HuH-7.5 (cell line): ENCODE data around the gene AUTS2.

Experiments used
- DNase-seq: peaks from one replicate; pipeline ENCODE4 v3.0.0; 2011; ENCODE audit warnings: low spot score

Gene AUTS2

DNA sequence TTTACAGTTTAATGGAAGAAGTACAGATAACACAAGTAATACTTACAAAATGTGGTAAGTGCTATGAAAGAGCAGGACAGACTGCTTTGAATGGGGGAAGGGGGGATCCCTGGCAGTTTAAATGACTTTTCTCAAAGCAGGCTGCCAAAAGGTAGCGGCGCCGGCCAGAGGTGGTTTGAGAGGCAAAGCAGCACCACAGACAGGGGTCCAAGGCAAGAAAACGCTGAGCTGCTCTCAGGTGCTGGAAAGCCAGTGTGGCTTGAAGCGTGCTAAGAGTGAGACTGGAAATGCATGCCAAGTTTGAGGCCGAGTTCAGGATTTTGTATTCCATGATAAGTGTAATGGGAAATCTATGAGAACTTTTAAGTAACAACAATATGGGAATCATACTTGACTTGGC lies 437.7 kb downstream of the AUTS2 start:
- no peak for DNase-seq

DNA sequence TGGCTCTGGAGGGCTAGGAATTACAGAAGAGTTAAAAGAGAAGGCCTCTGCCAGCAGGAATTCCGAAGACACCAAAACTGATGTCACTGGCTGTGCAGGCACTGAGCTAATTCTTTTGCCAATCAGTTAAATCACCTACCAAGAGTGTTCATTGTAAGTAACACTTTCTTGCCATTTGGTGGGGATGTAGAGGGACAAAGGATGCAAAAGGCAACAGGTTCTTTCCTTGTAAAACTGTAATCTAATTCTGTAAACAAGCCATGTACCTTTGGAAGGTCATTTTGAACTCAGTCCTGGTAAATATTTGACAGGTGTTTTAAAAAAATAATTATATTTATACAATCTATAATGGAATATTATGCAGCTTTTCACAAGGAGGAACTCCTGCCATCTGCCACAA lies 438.4 kb downstream of the AUTS2 start:
- no peak for DNase-seq

DNA sequence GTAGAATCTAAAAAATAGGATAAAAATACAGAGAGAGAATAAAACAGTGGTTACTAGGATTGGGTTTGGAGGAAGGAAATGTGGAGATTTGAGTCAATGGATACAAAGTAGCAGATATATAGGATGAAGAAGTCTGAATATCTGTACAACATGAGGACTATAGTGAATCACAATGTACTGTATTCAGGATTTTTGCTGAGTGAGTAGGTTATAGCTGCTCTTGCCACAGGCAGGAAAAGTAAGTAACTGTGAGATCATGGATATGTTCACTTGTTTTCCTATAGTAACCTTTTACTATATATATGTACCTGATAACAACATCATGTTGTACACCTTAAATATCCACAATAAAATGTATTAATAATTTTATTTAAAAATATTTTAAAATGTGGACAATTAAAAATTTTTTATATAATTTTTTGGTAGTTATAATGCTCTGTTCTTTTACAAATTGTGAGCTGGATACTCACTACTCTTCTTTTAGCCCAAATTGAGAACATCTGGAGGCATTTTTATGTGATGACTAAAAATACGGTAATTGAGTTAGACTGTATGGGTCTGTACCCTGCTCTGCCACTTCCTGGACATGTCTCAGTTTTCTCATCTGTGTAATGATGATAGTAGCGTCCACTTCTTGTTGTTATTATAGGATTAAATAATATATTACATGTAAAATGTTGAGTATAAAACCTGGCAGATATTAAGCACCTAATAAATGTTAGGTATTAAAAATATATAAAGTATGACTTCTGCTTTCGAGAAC lies 439.1 kb downstream of the AUTS2 start:
- no peak for DNase-seq

DNA sequence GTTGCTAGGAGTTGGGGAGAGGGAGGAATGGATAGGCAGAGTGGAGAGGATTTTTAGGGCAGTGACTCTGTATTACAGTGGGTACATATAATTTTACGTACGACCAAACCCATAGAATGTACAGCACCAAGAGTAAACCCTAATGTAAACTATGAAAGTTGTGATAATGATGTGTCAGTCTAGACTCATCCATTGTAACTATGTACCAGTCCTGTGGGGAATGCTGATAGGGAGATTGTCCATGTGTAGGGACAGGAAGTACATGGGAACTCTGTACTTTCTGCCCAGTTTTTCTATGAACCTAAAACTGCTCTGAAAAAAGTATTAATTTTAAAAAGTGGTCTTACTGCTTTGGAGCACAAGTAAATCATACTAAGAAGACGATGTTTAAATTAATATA lies 441.8 kb downstream of the AUTS2 start:
- DNase-seq: no peak

DNA sequence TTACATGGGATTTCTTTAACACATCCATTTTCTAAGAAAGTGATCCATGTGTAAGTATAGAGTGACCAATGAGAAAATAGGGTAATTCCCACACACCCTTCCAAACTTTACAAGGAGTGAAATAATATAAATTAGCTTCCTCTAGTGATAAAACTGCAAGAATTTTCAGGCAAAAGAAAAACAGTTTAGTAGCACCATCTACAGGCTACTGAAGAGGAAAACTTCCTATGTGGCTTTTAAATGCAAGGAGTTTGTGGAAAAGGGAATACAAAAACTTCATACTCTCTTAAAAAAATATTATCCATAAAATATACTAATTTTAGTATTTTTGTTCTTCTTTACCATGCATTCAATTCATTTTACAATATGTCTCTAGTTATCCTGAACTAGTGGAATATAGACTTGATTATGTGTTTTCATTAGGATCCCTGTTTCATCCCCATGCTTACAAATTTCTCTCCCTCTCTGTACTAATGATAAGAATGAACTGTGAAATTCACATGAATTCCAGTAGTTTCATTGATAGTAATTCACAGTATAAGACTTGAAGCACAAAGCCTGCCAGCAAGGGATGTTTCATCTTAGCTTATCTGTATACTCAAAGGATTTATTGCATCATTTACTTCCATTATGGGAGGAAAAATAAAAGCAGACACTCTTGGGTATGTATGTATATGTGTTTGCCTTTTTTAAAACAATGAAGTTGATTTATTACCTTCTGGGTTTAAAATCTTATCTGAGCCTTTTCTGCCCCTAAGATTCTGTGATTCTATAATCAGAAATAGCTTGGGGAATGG lies 442.9 kb downstream of the AUTS2 start:
- DNase-seq: no peak

DNA sequence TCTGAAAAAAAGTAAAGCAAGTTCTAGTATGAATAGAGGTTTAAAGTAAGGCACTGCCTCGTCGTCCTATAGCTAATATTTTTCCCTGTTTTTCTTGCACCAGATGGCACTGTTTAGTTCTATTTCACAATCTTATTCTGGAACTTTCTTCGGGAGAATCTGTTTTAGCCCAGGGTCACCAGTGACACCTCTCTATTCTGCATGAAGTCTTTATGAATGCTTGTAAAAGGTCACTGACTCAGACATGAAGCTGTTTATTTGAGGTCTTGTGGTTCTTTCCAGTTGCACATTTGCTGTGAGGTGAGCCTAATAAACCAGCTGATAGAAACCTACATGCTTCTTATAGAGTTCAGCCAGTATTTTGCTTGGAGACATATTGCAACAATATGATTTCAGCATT lies 444.3 kb downstream of the AUTS2 start:
- no peak for DNase-seq

DNA sequence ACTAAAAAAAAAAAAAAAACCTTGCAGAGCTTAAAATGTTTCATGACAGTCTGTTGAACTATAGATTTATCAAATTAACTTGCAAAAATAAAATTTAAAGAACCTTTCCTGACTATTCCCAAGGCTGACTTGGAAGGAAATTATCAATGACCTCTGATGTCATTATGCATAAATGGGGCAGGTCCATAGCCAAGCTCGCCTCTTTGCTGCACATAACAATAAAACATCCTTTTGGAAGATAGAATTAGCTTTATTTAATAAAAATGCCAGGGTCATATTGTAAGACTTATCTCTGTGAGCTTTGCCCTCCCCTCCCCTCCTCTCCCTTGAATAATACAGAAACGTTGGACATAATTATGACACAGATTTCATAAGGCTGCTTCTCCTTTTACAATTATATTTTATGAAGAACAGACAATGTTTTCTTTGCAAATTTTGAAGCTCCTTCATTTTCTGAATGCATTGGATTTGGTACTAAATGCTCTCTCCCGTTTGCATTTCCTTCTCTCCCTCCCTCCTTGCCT lies 444.8 kb downstream of the AUTS2 start:
- DNase-seq: no peak

DNA sequence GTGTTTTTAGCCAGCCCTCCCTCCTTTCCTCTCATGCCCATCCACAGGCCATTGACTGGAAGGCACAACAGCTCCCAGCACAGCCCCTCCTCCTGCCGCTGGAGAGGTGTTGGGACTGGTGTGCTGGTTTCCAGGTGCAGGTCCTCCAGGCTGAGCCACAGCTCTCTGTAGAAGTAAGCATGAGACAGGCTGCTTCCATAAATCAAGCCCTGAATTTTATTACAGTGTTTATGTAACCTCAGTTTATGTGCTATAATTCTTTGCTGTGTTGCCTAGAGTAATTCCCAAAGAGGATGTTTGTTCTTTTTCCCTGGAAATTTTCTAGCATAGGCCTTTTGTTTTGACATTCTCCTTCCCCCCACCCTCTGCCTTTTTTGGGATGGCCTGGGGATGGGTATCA lies 445.8 kb downstream of the AUTS2 start:
- no peak for DNase-seq

DNA sequence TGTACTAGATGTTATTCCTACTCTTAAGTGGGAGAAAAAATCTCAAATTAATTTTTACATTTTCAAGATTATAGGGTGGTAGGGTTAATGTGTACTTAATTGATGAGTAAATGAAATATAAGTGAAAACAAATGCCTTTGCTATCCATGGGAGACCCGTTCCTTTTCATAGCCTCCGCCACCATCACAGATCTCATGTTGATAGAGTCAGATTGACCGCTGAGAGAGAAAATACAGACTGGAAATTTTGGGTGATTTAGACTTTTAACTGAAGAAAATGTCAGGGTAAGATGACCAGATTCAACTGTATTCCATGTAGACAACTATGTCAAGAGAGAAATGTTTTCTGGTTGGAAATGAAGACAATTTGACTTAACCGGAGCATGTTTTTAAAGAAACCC lies 446.2 kb downstream of the AUTS2 start:
- no peak for DNase-seq

DNA sequence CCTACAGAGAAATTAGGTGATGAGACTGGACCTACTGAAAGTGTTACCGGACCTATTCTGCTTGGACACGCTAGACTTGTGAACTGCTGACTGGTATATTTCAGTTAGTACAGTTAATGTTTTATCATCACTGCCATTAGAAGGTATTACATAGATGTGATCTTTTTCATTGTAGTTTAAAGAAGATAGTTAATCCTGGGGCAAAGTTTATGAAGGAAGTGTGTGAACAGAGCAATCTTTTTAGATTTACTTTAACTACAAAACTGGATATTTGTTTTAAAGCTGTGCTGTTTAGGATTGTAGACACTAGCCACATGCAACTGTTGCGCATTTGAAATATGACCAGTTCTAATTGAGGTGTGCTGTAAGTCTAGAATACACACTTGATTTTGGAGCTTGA lies 446.7 kb downstream of the AUTS2 start:
- DNase-seq: no peak

DNA sequence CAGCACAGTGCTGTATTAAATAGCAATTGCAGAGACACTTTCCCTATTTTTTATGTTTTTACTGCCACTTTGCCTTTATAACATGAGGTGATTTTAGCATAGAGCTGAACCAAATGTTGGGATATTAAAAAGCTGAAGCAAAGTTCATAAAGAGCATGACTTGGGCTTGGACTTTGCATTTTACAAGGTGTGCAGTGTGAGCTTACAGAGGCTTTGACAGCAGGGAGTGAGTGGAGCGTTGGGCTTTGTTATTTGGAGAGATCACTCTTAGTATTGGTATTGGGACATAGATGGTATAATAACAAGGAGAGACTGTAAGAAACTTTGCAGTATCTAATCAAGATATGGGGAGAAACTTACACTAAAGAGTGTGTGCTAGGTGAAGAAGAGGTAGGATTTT lies 449.1 kb downstream of the AUTS2 start:
- no peak for DNase-seq

DNA sequence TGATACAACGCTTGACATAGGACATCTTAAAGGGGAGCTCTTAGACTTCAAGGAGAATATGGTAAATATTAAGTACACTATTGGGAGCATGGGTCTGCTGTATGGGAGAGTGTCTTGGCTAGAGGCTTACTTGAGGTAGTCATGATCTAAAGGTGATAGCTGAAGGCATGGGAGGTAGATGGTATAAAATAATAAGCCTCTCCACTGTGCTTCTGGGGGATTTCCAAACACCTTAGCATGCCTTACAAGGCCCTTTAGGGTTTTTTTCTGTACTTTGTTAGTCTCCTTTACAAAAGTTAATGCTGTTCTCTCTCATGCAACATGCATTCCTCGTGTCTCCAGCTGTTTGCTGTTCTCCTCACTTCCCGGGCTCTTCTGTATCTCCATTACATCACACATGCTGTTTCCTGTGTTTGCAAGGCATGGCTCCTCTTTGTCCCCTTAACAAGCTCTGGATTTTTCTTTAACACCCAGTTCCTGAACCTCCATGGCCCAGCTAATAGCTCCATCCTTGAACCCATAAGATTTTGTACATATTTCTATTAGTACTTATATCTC lies 449.7 kb downstream of the AUTS2 start:
- DNase-seq: no peak

DNA sequence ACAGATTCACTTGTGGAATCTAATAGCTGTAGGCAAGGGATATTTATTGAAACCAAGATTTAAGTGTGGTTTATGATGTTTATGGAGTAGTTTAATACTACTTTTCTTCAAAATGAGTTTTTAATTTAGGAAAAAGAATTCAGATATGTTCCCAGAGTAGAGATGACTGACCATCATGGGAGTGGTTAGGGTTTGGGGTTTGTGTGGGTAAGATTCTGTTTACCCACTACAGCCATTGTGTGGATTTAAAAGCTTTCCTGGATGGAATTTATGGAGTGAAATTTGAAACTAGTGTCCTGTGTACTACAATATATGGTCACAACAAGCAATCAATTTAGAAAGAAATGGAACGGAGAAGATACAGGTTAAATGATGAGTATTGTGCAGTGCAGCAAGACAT lies 453.5 kb downstream of the AUTS2 start:
- DNase-seq: no peak

DNA sequence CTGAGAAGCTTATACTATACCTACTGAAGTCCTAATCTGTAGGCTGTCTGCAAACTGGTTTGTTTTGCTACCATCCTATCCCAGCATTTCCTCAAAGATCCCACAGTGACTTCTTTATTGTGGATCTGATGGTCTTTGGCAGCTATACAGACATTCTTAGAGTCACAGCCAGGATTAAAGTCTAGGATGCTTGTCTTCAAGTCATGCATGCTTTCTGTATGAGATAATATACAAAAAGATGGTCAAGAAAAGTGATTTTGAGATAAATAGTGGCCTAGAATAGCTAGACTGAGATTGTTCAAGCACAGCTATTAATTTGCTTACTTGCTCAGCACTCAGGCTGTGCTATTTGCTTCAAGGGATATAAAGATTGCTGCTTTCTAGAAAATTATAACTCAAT lies 454.4 kb downstream of the AUTS2 start:
- no peak for DNase-seq

DNA sequence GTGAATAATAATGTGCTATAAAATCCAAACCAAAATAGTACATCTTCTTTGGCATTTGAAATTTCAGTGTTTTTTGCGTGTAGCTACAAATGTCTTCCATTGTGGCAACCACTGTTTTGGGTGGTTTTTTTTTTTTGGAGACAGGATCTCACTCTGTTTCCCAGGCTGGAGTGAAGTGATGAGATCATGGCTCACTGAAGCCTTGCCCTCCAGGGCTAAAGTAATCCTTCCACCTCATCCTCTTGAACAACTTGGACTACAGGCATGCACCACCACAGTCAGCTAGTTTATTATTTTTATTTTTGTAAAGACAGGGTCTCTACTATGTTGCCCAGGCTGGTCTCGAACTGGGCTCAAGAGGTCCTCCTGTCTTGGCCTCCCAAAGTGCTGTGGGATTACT lies 455.1 kb downstream of the AUTS2 start:
- DNase-seq: no peak

DNA sequence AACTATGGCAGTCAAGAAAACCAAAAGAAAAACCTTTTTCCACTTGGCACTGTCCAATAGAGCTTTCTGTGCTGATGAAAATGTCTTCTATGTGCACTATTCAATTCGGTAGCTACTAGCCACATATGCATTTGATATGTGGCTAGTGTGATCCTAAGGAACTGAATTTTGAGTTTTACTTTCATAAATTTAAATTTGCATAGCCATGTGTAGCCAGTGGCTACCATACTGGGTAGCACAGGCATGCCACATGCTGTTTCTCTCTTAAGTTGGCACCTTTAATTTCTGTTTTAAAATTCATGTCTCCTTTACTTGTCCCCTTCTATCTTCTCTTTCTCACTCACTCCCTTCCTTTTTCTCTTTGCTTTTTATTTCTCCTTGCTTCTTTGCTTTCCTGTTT lies 455.7 kb downstream of the AUTS2 start:
- DNase-seq: no peak

DNA sequence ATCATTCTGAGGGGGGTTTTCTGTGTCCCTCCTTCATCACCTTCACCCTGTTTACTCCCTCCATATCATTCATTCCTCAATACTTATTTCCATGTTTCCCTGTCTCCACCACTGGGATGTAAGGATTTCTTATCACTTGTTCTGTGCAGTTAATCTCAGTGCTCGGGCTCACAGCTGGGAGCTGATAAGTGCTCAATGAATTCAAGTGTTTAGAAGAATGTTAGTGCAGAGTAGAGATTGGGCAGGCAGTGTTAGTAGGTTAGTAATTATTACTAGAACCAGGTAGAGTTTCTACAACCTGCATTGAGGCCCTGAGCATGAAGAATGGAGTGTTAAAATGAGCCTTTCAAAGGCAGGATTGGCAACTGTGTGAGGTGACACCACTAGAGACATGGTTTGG lies 458.1 kb downstream of the AUTS2 start:
- no peak for DNase-seq

DNA sequence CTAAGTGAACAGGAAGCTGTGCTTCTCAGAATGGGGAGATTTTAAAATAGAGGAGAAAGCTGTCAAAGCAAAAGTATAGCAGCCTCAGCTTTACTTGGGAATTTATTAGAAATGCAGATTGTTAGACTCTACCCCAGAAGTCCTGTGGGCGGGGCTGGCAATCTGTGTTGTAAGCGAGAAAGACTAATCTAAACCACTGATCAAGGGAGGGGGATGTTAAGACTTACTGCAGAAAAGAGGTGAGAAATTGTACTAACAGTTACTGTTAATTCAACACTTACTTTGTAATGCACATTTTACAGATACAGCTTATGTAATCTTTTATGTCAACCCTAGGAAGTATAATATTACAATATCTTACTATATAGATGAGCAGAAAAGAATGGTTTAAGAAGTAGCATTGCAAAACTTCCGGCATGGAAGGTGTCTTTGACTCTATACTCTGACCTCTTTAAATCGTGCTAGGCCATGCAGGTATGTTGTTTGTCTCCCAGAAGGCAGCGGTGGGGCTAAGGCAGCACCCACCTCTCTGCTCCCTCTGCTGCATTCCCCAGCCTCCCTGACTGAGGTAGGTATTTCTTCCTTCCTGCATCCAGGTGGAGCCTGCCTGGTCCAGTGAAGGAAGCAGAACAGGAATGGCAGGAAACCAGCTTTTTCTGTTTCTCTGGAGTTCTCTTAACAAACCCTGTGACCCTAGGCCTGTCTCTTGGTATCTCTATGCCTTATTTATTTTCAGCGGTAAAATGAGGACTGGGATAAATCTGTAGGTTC lies 462.2 kb downstream of the AUTS2 start:
- DNase-seq: no peak

DNA sequence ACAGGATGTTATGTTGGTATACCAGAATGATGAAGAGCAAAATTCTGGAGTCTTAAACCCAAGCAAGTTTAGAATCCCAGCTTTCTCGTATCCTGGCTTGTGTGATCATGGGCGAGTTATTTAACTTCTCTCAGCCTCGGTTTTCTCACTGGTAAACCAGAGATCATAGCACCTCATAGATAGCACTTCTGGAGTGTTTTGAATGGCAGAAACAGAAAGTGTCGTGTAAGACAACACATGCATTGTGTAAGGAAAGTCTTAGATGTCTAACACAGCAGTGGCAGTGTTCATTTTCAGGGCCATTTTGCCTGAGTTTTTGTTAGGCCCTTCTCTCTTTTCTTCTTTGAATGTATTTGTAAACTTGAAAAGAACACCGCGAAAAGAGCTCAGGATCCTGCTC lies 465.1 kb downstream of the AUTS2 start:
- no peak for DNase-seq

DNA sequence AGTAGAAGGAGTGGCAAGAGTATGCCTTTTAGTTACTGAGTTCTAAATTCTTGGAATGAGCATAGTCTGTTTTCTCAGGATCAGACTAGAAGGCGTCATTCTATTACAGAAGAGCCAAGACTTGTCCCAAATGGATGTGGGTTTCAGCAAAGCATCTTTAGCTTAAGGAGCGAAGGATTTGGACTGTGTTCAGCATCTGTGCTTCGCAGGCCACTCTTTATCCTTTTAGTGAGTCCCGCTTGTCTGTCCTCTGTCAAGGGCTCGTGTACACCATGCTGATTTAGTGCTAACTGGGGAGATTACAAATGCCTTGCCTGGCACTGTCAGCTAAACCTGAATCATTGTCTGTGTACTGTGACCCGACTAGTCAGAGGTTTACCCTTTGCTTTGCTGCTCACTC lies 465.7 kb downstream of the AUTS2 start:
- no peak for DNase-seq

DNA sequence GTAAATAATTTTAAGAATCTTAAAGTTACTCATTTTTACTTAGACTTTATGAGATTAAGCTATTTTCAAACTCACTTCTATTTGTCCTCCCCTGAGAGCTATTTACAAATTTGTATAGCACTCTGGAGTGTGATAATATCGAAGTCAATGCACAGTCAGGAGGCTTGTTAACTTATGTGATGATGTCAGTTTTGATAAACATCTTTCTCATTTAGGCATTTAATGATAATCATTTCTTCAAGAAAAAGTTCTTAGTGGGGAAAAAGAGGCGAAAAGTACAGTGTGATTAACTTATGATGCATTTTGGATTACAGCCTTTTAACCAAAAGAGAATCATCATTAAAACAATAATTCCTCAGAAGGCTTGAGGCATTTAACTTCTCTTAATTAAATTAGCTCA lies 468.6 kb downstream of the AUTS2 start:
- DNase-seq: no peak

DNA sequence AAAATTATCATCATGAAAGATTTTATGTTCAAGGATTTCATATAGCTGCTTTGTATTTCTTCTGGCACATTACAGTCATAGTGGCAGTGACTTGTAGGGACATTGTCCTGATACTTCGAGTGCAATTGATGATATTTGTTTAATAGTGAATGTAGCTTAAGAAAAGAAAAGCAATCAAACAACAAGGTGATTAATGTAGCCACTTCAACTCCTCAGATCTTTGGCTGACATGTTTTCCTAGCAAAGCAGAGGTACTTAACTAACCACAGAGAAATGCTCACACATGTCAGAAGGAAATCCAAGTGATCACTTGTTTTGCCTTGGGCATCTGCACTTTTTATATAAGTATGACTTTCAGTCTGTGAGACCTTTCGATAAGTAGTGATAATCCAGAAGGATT lies 470.3 kb downstream of the AUTS2 start:
- DNase-seq: no peak
